Measurements from ENCODE around the gene LOC101059915.

Gene LOC101059915

GRCh38 chrX:71659342-71659741 is 8.0 kb upstream of the LOC101059915 start (continued):
- TF ChIP-seq ZNF674 (CRISPR knock-in tag; IDR thresholded peaks at IDR 0.05; ENCODE audit: low read depth): no peak

GRCh38 chrX:71659959-71660358 is 7.4 kb upstream of the LOC101059915 start:
- no peaks in the 10 kb centered on the region for H3K79me2 ChIP-seq (ENCODE audit: insufficient read depth, low read length)
- FAIRE-seq: no peak
- peaks cover 0 to 3% of the 10 kb centered on the region in 2 experiments; a peak in 1 of 5 replicates for H3K27me3 ChIP-seq (ENCODE audit: control insufficient read depth in 1 of 2, insufficient read depth in 2 of 2, low read length in 2 of 2)
- H3K4me2 ChIP-seq (ENCODE audit: low read depth, low read length): no peak overlapping the region
- intact Hi-C loops (cut with micrococcal nuclease; ENCODE audit: unreplicated experiment): no loop called here
- CTCF ChIA-PET (ENCODE audit: low intra/inter-chr PET ratio, low total read pairs): no interaction called here
- H3K9me3 ChIP-seq (ENCODE audit: low read length): no peaks in the 10 kb centered on the region
- no peaks in the 10 kb centered on the region for H3K36me3 ChIP-seq (replicated peaks in 1 of 2; ENCODE audit: control insufficient read depth in 1 of 2, insufficient read depth in 2 of 2, low read length in 2 of 2)
- H2AFZ ChIP-seq (ENCODE audit: low read length): no peak overlapping the region
- no peak overlapping the region for H3K4me3 ChIP-seq (replicated peaks in 1 of 3; ENCODE audit: insufficient read depth in 1 of 3, low read depth in 2 of 3, low read length in 3 of 3)
- no peaks in the 10 kb centered on the region for H3K4me1 ChIP-seq (ENCODE audit: insufficient read depth, low read length)
- no peaks in the 10 kb centered on the region for H4K20me1 ChIP-seq (ENCODE audit: insufficient read depth, low read length)
- ATAC-seq: no peak
- in situ Hi-C loops (cut with HindIII; ENCODE audit: extremely low pct_ligation_motif_present, low pct_unique_long_range_greater_than_20kb): no loop called here
- H3K9ac ChIP-seq (ENCODE audit: insufficient read depth, low read depth, low read length): no peak overlapping the region
- WGBS (ENCODE audit: low lambda C conversion rate): no CpG with 5 or more reads among the region's 6 CpGs
- H3K27ac ChIP-seq (ENCODE audit: extremely low read length, insufficient read depth, low read length): no peak overlapping the region
- BruUV-seq (replicated peaks): no TSS peak
- no peak for DNase-seq (ENCODE audit: low spot score)
- POLR2A ChIA-PET: no interaction called here
- TF ChIP-seq TEF (CRISPR knock-in tag; IDR thresholded peaks at IDR 0.05) (no peak), ZNF597 (CRISPR knock-in tag; IDR thresholded peaks at IDR 0.05) (no peak), ARNT2 (CRISPR knock-in tag; IDR thresholded peaks at IDR 0.05; ENCODE audit: low read depth) (no peak), SYNCRIP (IDR thresholded peaks at IDR 0.05; ENCODE audit: insufficient read depth, low read depth, low read length) (no peak), JUN (CRISPR knock-in tag; IDR thresholded peaks at IDR 0.05) (no peak), ZNF800 (CRISPR knock-in tag; IDR thresholded peaks at IDR 0.05) (no peak), ZNF589 (CRISPR knock-in tag; conservative IDR thresholded peaks at IDR 0.05) (no peak), SUZ12 (IDR thresholded peaks at IDR 0.05; ENCODE audit: low read depth, low read length) (no peak), ZBTB39 (CRISPR knock-in tag; IDR thresholded peaks at IDR 0.05) (no peak), ZNF333 (CRISPR knock-in tag; IDR thresholded peaks at IDR 0.05; ENCODE audit: borderline replicate concordance) (no peak), PHF21A (CRISPR knock-in tag; IDR thresholded peaks at IDR 0.05) (no peak), ZNF513 (CRISPR knock-in tag; conservative IDR thresholded peaks at IDR 0.05) (no peak), MBNL3 (CRISPR knock-in tag; conservative IDR thresholded peaks at IDR 0.05) (no peak), ZNF44 (CRISPR knock-in tag; IDR thresholded peaks at IDR 0.05) (no peak), NFE2L2 (IDR thresholded peaks at IDR 0.05; ENCODE audit: low read length) (no peak), TRIM24 (CRISPR knock-in tag; IDR thresholded peaks at IDR 0.05) (no peak), ZBTB8A (CRISPR knock-in tag; IDR thresholded peaks at IDR 0.05; ENCODE audit: borderline replicate concordance, low read depth) (no peak)
